H1 (cell line): ENCODE results near the gene TBK1. TPM values are rescaled to one million over a fixed set of nuclear protein-coding genes. Genes with fewer than 3 reads are reported as not detected.

ENCODE experiments used
- CTCF ChIA-PET: fragments of 300-600 bp; sonication (Branson Sonifier 250); formaldehyde crosslinking; loops from one replicate; lab custom pipeline; 2021; ENCODE audit not compliant: partially characterized antibody; lab: Charles Lee
- POLR2A ChIA-PET: fragments of 300-600 bp; sonication (Branson Sonifier 250); formaldehyde crosslinking; loops from one replicate; lab custom pipeline; 2021; ENCODE audit warnings: inconsistent platforms; ENCODE audit not compliant: partially characterized antibody; lab: Charles Lee
- DNase-seq, 2 experiments: peaks; one replicate each; pipeline versions ENCODE4 v3.0.0 to v3.0.0-alpha.2; 2010 to 2022; ENCODE audit warnings: low spot score in 2 of 2, low read depth in 1 of 2, mixed read lengths in 1 of 2
- FAIRE-seq: peaks from 2 replicates; lab custom pipeline; 2011; peaks lifted over from hg19 to GRCh38; lab: Jason Lieb, UNC
- H2AFZ ChIP-seq: 2 replicates; pipeline ENCODE4 v1.8.1; 2012; ENCODE audit warnings: low read length, inconsistent platforms
- H2AK5ac ChIP-seq: 2 replicates; pipeline ENCODE4 v1.6.1; 2013; ENCODE audit warnings: low read depth, low read length
- H2BK120ac ChIP-seq: replicated peaks from 2 replicates; pipeline ENCODE3; 2013; ENCODE audit warnings: low read depth, low read length, inconsistent platforms
- H2BK12ac ChIP-seq: 2 replicates; pipeline ENCODE4 v1.6.1; 2013; ENCODE audit warnings: low read depth, low read length
- H2BK15ac ChIP-seq: 2 replicates; pipeline ENCODE4 v1.6.1; 2013; ENCODE audit warnings: low read length
- H2BK20ac ChIP-seq: 2 replicates; pipeline ENCODE4 v1.6.1; 2013; ENCODE audit warnings: low read length
- H2BK5ac ChIP-seq: 2 replicates; pipeline ENCODE4 v1.6.1; 2013; ENCODE audit warnings: low read depth, low read length
- H3K14ac ChIP-seq: 2 replicates; pipeline ENCODE4 v1.6.1; 2013; ENCODE audit warnings: inconsistent platforms; ENCODE audit not compliant: insufficient read length
- H3K18ac ChIP-seq: 2 replicates; pipeline ENCODE4 v1.6.1; 2013; ENCODE audit warnings: low read length; ENCODE audit errors: extremely low read depth
- H3K23ac ChIP-seq: 2 replicates; pipeline ENCODE4 v1.6.1; 2013; ENCODE audit warnings: inconsistent platforms; ENCODE audit not compliant: insufficient read length
- H3K23me2 ChIP-seq: 2 replicates; pipeline ENCODE4 v1.6.1; 2013; ENCODE audit warnings: low read depth, low read length
- H3K27ac ChIP-seq: 2 replicates; pipeline ENCODE4 v1.6.1; 2011; ENCODE audit warnings: low read depth, low read length, inconsistent platforms
- H3K27me3 ChIP-seq, 4 experiments: replicated peaks in 1 of 4; 1 replicate in 1 of 4; 2 replicates in 3 of 4; pipeline versions ENCODE4 v1.6.1 to v1.8.1; 2011 to 2013; ENCODE audit warnings: low read length in 3 of 4, mild to moderate bottlenecking in 3 of 4, inconsistent platforms in 2 of 4, mixed read lengths in 2 of 4, moderate library complexity in 1 of 4; ENCODE audit not compliant: control insufficient read depth in 3 of 4, insufficient read depth in 3 of 4; ENCODE audit errors: extremely low read depth in 1 of 4
- H3K36me3 ChIP-seq, 4 experiments: 2 replicates each; pipeline versions ENCODE4 v1.6.1 to v1.8.1; 2011 to 2013; ENCODE audit warnings: mild to moderate bottlenecking in 4 of 4, low read length in 3 of 4, moderate library complexity in 2 of 4, control low read depth in 1 of 4, inconsistent platforms in 1 of 4; ENCODE audit not compliant: insufficient read depth in 4 of 4, control insufficient read depth in 2 of 4
- H3K4ac ChIP-seq: replicated peaks from 2 replicates; pipeline ENCODE3; 2013; ENCODE audit warnings: low read length, low read depth, mixed read lengths, inconsistent platforms; ENCODE audit not compliant: insufficient read length
- H3K4me1 ChIP-seq, 4 experiments: replicated peaks in 1 of 4; 1 replicate in 1 of 4; 2 replicates in 3 of 4; pipeline versions ENCODE4 v1.6.1 to v1.8.1; 2011 to 2013; ENCODE audit warnings: low read length in 3 of 4, inconsistent platforms in 2 of 4, mixed read lengths in 1 of 4; ENCODE audit not compliant: insufficient read depth in 4 of 4, control insufficient read depth in 3 of 4
- H3K4me2 ChIP-seq, 2 experiments: 2 replicates each; pipeline versions ENCODE4 v1.6.1 to v1.8.1; 2011 to 2013; ENCODE audit warnings: low read depth in 2 of 2, low read length in 2 of 2, control low read depth in 1 of 2, inconsistent platforms in 1 of 2, mild to moderate bottlenecking in 1 of 2; ENCODE audit not compliant: insufficient read depth in 1 of 2
- H3K4me3 ChIP-seq, 4 experiments: fragments of 200-600, 300-600 bp in 1 of 4; sonication (generic), shearing (Covaris generic), sonication (Bioruptor Twin) in 1 of 4; 2 replicates each; pipeline versions ENCODE4 v1.5.1 to v1.8.1; 2011 to 2016; ENCODE audit warnings: low read length in 4 of 4, low read depth in 3 of 4, control low read depth in 2 of 4, inconsistent platforms in 2 of 4, mild to moderate bottlenecking in 2 of 4, mixed read lengths in 1 of 4, moderate library complexity in 1 of 4; ENCODE audit not compliant: insufficient read depth in 2 of 4; ENCODE audit errors: extremely low read depth in 1 of 4
- H3K56ac ChIP-seq: replicated peaks from 2 replicates; pipeline ENCODE3; 2013; ENCODE audit warnings: low read depth, mild to moderate bottlenecking, mixed read lengths, low read length, inconsistent platforms; ENCODE audit not compliant: insufficient read length
- H3K79me1 ChIP-seq: 2 replicates; pipeline ENCODE4 v1.6.1; 2013; ENCODE audit warnings: low read depth, low read length, control low read depth
- H3K79me2 ChIP-seq, 2 experiments: 2 replicates each; pipeline versions ENCODE4 v1.6.1 to v1.8.1; 2012 to 2013; ENCODE audit warnings: low read length in 2 of 2, mild to moderate bottlenecking in 2 of 2, inconsistent platforms in 1 of 2; ENCODE audit not compliant: insufficient read depth in 2 of 2, control insufficient read depth in 1 of 2
- H3K9ac ChIP-seq, 4 experiments: replicated peaks in 1 of 4; 1 replicate in 1 of 4; 2 replicates in 3 of 4; pipeline versions ENCODE4 v1.6.1 to v1.8.1; 2011 to 2013; ENCODE audit warnings: low read depth in 3 of 4, low read length in 3 of 4, control low read depth in 2 of 4, mild to moderate bottlenecking in 2 of 4, moderate library complexity in 2 of 4, inconsistent platforms in 1 of 4; ENCODE audit errors: extremely low read depth in 1 of 4
- H3K9me3 ChIP-seq, 2 experiments: 2 replicates each; pipeline versions ENCODE4 v1.6.1 to v1.8.1; 2012 to 2013; ENCODE audit warnings: mild to moderate bottlenecking in 2 of 2, moderate library complexity in 2 of 2, control low read depth in 1 of 2, inconsistent platforms in 1 of 2, low read depth in 1 of 2, low read length in 1 of 2, mixed read lengths in 1 of 2; ENCODE audit not compliant: insufficient read depth in 2 of 2
- H4K20me1 ChIP-seq, 2 experiments: replicated peaks in 1 of 2; 2 replicates each; pipeline versions ENCODE3 to v1.8.1; 2011 to 2013; ENCODE audit warnings: inconsistent platforms in 2 of 2, low read length in 2 of 2, mild to moderate bottlenecking in 1 of 2; ENCODE audit not compliant: insufficient read depth in 2 of 2, control insufficient read depth in 1 of 2
- H4K5ac ChIP-seq: 2 replicates; pipeline ENCODE4 v1.6.1; 2013; ENCODE audit warnings: low read length, low read depth, mixed read lengths, inconsistent platforms; ENCODE audit not compliant: insufficient read length
- H4K8ac ChIP-seq: 2 replicates; pipeline ENCODE4 v1.8.0; 2013; ENCODE audit warnings: mild to moderate bottlenecking, moderate library complexity, low read length, inconsistent platforms; ENCODE audit not compliant: insufficient read depth; ENCODE audit errors: extremely low read depth
- H4K91ac ChIP-seq: replicated peaks from 2 replicates; pipeline ENCODE3; 2013; ENCODE audit warnings: low read length, mixed read lengths, inconsistent platforms; ENCODE audit not compliant: insufficient read length
- ATF2 ChIP-seq: IDR thresholded peaks from 2 replicates; pipeline ENCODE4 v1.6.1; 2012; ENCODE audit warnings: low read length, inconsistent platforms
- MAX ChIP-seq: IDR thresholded peaks from 2 replicates; pipeline ENCODE4 v1.6.1; 2012; ENCODE audit warnings: inconsistent platforms
- NANOG ChIP-seq: IDR thresholded peaks from 2 replicates; pipeline ENCODE4 v1.6.1; 2011; ENCODE audit warnings: low read length, low read depth, mild to moderate bottlenecking, inconsistent platforms; ENCODE audit not compliant: insufficient read depth, poor library complexity, severe bottlenecking
- POLR2A ChIP-seq, 2 experiments: IDR thresholded peaks; 1 replicate in 1 of 2; 2 replicates in 1 of 2; pipeline ENCODE4 v1.6.1; 2011; ENCODE audit warnings: low read depth in 2 of 2, low read length in 2 of 2, mild to moderate bottlenecking in 2 of 2; ENCODE audit errors: control extremely low read depth in 1 of 2
- POLR2AphosphoS5 ChIP-seq: IDR thresholded peaks from 2 replicates; pipeline ENCODE4 v1.6.1; 2011; ENCODE audit warnings: low read depth, low read length
- SAP30 ChIP-seq: fragments of 300-600 bp; sonication (generic); IDR thresholded peaks from 2 replicates; pipeline ENCODE4 v1.7.1; 2012; ENCODE audit warnings: low read length, moderate library complexity, mild to moderate bottlenecking, inconsistent platforms; ENCODE audit not compliant: insufficient read depth, insufficient replicate concordance
- SP4 ChIP-seq: IDR thresholded peaks from 2 replicates; pipeline ENCODE4 v1.6.1; 2012; ENCODE audit warnings: low read length, inconsistent platforms
- WGBS, 2 experiments: shearing (Covaris generic) in 1 of 2; methylation state at CpG; one replicate each; pipeline versions ENCODE4 v1.1.6 to v1.1.7; 2013 to 2015; ENCODE audit warnings: low lambda C conversion rate in 2 of 2, mixed read lengths in 2 of 2, inconsistent platforms in 1 of 2, low coverage in 1 of 2, missing lambda C conversion rate in 1 of 2; ENCODE audit not compliant: insufficient replicate concordance in 2 of 2, insufficient coverage in 1 of 2, insufficient read length in 1 of 2; ENCODE audit errors: extremely low coverage in 1 of 2, missing lambda C conversion rate in 1 of 2; 5-methylcytosine and 5-hydroxymethylcytosine counted together
- polyA plus RNA-seq, 7 experiments: library from polyadenylated mRNA; depleted of rRNA in 3 of 7; stranded (reverse) in 5 of 7; unstranded in 2 of 7; fragments of >200 nt in 5 of 7; fragments of 200-250 nt in 2 of 7; gene quantifications; 1 replicate in 5 of 7; 2 replicates in 1 of 7; 4 replicates in 1 of 7; pipeline versions ENCODE4 v1.2.1 to v1.2.3, GENCODE V29; 2011 to 2013; ENCODE audit warnings: missing spikeins in 2 of 7, mixed read lengths in 2 of 7
- total RNA-seq: library from RNA; stranded (reverse); fragmentation: NEBNext Ultra II Directional; extraction: Animal tissue kit (Norgen Biotek cat#: 25700); gene quantifications from 2 replicates; pipeline ENCODE4 v1.2.1, GENCODE V29; 2021

Gene TBK1
- total and polyA plus RNA-seq, 2 of the 8 experiments (the other 6 are each of a cell fraction or from before 2014, with no cell fraction given), result 5.3 to 20.4 TPM

- peak overlapping the region in 1 of 2 experiments; percentile 24; a peak in 1 of 4 replicates for H3K4me2 ChIP-seq
- DNase-seq (no peak), FAIRE-seq (no peak)
- no peak overlapping the region for H4K8ac ChIP-seq
- no peak overlapping the region for H4K5ac ChIP-seq
- H2BK5ac ChIP-seq, result no peak overlapping the region
- no peak overlapping the region for H2AFZ ChIP-seq
- H2BK12ac ChIP-seq, result no peak overlapping the region
- no peaks in the 10 kb centered on the region for H3K9me3 ChIP-seq
- H4K91ac ChIP-seq, result no peak overlapping the region
- no peak overlapping the region for H2BK120ac ChIP-seq
- H3K4ac ChIP-seq, result no peak overlapping the region
- no peak overlapping the region for H3K23ac ChIP-seq
- TF ChIP-seq SP4, result no peak
- TF ChIP-seq SAP30, result no peak
- no peak for TF ChIP-seq NANOG
- peak in 1 of 2 experiments; percentile 26; a peak in 1 of 3 replicates for TF ChIP-seq POLR2A (IDR thresholded peaks at IDR 0.05; ENCODE audit: control extremely low read depth in 1 of 2, low read depth in 2 of 2, low read length in 2 of 2)
- no peak for TF ChIP-seq MAX
- TF ChIP-seq POLR2AphosphoS5, result peak; percentile 25; the same call in 1 of the 2 replicates
- TF ChIP-seq ATF2, result no peak
- peaks cover 5 to 11% of the 10 kb centered on the region in 2 experiments for H4K20me1 ChIP-seq
- H3K9ac ChIP-seq, result no peak overlapping the region; a peak in 2 of 7 replicates
- H3K56ac ChIP-seq, result no peak overlapping the region
- no peak overlapping the region for H2BK15ac ChIP-seq
- ChIA-PET CTCF (interaction anchor here (0.6 to 0.9 kb wide), 4 partner anchors 15 to 247 kb away, joined by 3 to 5 read pairs (median 3); no protein-coding TSS in a partner anchor), POLR2A (interaction anchor here (0.7 to 9.6 kb wide), 12 partner anchors 8 to 136 kb away, joined by 3 to 100 read pairs (median 5); no protein-coding TSS in a partner anchor)
- H2AK5ac ChIP-seq, result no peak overlapping the region
- peaks cover 0 to 5% (median 1%) of the 10 kb centered on the region in 4 experiments; a peak in 3 of 7 replicates for H3K4me1 ChIP-seq
- H3K23me2 ChIP-seq, result peaks cover 9% of the 10 kb centered on the region; the same call in 1 of the 2 replicates
- 76% methylated on average over 9 of the region's 9 CpGs; no CpG with 5 or more reads in 1 of the 2 experiments for WGBS, 2 experiments
- no peak overlapping the region for H3K4me3 ChIP-seq
- H3K18ac ChIP-seq, result no peak overlapping the region
- no peak overlapping the region for H3K27ac ChIP-seq
- peaks cover 5% of the 10 kb centered on the region; the same call in 1 of the 2 replicates for H3K79me1 ChIP-seq
- H3K27me3 ChIP-seq, result no peaks in the 10 kb centered on the region
- H3K14ac ChIP-seq, result no peak overlapping the region
- peaks cover 13 to 32% (median 24%) of the 10 kb centered on the region in 4 experiments for H3K36me3 ChIP-seq
- H3K79me2 ChIP-seq, result peaks cover 15 to 63% of the 10 kb centered on the region in 2 experiments
- no peak overlapping the region for H2BK20ac ChIP-seq
These were observed 44.3 kb upstream of the TBK1 start for GRCh38 chr12:64407342-64408223.
